GM21367 (cell line): ENCODE measurements around the gene TK1.
"Not testable (repeated sequence)": the region's sequence is repeated elsewhere in the genome, so short reads cannot be mapped to it uniquely, and the experiment has no call there.

Source experiments
- ATAC-seq: cut with Tn5 transposase; IDR thresholded peaks from one replicate; pipeline ENCODE4 v1.9.1; 2021; ENCODE audit not compliant: unreplicated experiment

Gene TK1, protein sequence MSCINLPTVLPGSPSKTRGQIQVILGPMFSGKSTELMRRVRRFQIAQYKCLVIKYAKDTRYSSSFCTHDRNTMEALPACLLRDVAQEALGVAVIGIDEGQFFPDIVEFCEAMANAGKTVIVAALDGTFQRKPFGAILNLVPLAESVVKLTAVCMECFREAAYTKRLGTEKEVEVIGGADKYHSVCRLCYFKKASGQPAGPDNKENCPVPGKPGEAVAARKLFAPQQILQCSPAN

DNA sequence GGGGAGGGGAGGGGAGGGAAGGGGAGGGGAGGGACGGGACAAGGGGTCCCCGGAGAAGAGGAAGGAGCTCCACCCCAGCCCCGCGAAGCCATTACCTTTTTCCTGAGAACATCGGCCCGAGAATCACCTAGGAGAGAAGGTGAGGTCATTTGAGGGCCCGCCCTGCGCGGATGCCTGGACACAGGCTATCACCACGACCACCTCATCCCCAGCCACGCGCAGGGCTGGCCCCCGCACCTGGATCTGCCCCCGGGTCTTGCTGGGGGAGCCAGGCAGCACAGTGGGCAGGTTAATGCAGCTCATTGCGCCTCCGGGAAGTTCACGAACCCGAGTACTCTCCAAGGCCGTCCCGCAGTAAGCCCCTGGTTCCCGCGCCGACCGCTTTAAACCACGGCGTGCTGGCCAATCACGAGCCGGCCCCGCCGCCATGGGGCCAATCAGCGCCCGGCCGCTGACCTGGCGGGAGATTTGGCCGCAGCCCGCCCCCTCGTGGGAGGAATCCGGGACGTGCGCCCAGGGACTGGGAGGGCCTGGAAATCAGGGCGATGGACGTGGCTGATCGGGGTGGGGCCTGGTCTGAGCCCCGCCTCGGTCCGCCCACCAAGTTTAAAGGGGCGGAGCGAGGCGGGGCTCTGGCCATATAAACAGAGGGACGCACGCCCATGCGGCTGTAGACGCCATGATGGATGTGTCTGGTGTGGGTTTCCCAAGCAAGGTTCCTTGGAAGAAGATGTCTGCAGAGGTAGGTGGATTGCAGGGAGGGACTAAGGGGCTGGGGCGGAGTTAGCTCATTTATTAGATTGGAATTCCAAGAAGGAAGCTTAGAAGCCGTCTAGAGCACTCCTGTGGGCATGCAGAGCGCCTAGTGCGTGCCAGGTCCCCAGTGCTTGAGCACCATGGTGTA lies at the start of gene TK1, which contains the start of gene AFMID:
TK1 (minus strand) TSS at position 361 of the 904 bp plus-strand sequence; CDS start at position 303, 58 bp downstream.
AFMID (plus strand) TSS at position 671 of the 904 bp plus-strand sequence; CDS start at position 680, 9 bp downstream.
- ATAC-seq, result peak; percentile 76

DNA sequence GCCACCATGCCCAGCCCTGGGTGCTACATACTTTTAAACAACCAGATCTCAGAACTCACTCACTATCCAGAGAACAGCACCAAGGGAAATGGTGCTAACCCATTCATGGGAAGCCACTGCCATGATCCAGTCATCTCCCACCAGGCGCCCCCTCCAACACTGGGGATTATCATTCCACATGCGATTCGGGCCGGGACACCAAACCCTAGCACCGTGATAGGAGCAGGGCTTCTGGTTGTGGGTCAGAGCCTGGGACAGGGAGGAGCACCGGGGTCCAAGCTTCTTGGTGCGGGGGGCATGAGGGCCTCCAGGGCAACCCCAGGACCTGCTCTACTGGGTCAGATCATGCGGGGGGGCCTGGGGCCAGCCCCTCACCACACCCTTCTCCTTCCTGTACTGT lies 49.0 kb upstream of the TK1 start:
- ATAC-seq, result no peak

DNA sequence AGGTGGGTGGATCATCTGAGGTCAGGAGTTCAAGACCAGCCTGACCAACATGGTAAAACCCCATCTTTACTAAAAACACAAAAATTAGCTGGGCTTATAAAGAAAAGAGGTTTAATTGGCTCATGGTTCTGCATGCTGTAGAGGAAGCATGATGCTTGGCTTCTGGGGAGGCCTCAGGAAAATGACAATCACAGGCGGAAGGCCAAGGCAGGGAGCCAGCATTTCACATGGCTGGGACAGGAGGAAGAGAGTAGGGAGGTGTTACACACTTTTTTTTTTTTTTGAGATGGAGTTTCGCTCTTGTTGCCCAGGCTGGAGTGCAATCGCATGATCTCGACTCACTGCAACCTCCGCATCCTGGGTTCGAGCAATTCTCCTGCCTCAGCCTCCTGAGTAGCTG lies 48.2 kb upstream of the TK1 start:
- not testable (repeated sequence) for ATAC-seq

DNA sequence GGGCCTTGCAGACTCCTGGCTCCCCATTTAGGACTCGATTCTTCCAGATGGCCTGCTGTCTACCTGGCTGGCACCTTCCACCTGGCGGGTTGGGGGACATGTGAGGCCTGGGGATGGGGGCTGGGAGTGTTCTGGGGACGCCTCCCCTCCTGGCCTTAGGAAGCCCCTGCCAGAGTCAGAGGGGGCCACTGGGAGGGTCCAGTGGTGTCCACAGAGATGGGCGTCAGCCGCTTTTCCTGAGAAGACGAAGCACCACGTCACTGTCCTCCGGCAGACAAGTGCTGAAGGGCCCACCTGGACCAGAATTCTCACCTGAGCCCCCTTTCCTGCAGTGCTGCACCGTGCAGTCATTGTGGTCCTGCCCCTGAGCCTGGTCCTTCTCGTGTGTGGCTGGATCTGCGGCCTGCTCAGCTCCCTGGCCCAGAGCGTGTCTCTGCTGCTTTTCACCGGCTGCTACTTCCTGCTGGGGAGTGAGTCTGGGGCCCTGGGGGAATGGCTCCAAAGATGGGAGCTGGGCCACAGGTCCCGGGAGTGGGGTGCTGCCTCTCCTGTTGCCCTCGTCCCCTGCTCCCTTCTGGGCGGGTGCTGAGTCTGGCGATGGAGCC lies 47.5 kb upstream of the TK1 start:
- ATAC-seq, result no peak

DNA sequence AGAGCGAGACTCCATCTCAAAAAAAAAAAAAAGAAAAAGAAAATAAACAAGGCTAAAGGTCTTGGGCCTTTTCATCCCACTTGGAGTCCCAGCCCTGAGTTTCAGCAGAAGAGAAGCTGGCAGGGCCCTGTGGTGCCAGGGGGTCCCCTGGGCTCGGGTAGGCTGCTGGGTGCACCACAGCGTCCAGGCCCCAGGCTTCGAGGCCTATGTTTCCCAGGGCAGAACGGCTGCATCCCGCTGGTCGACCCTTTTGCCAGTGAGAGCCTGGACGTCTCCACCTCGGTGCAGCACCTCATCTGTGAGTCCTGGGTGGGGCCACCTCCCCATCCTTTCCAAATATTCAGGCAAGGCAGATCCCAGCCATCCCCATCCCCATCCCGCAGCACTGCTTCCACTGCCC lies 46.8 kb upstream of the TK1 start:
- no peak for ATAC-seq

DNA sequence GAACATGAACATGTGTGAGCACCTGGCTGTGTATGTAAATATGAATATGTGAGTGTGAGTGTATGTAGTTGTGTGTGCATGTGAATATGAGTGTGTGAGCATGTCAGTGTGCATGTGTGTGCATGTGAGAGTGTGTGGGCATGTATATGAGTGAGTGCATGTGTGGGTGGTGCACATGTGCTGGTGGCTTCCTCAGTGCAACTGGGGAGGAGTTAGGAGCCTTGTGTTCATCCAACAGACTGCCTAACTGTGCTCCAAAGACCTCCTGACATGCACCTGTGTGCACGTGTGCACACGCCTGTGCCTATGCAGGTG lies 46.0 kb upstream of the TK1 start:
- no peak for ATAC-seq

DNA sequence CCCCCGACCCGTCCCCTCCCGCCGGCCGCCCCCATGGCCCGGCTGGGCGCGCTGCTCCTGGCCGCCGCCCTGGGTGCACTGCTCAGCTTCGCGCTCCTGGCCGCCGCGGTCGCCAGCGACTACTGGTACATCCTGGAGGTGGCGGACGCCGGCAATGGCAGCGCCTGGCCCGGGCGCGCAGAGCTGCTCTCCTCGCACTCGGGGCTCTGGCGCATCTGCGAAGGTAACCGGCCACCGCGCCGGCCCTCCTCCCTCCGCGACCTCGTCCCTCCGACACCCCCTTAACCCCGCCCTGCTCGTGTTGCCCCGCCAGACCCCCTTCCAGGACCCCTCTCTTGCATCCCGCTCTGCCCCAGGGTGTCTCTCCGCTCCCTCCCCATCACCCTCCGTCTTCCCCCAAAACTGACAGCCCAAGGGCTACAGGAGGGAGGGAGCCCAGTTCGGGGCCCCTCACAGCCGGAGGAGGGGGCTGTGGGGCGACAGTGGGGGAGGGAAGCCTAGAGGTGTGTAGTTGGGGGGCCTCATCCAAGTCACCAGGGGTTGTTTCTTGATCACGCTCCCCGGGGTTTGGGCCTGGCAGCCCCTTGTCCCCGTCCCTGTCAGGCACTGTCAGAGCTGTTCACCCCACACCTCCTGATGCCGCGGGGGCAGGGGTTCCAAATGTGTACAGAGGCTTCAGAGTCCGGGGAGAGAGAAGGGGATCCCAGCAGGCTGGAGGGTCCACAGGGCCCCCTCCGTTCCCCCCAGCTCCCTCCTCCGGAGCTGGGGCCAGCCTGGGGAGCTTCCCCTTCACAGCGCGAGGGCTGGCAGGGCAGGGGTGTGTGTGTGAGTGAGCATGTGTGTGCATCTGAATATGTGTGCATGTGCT lies 45.4 kb upstream of the TK1 start:
- ATAC-seq, result no peak

DNA sequence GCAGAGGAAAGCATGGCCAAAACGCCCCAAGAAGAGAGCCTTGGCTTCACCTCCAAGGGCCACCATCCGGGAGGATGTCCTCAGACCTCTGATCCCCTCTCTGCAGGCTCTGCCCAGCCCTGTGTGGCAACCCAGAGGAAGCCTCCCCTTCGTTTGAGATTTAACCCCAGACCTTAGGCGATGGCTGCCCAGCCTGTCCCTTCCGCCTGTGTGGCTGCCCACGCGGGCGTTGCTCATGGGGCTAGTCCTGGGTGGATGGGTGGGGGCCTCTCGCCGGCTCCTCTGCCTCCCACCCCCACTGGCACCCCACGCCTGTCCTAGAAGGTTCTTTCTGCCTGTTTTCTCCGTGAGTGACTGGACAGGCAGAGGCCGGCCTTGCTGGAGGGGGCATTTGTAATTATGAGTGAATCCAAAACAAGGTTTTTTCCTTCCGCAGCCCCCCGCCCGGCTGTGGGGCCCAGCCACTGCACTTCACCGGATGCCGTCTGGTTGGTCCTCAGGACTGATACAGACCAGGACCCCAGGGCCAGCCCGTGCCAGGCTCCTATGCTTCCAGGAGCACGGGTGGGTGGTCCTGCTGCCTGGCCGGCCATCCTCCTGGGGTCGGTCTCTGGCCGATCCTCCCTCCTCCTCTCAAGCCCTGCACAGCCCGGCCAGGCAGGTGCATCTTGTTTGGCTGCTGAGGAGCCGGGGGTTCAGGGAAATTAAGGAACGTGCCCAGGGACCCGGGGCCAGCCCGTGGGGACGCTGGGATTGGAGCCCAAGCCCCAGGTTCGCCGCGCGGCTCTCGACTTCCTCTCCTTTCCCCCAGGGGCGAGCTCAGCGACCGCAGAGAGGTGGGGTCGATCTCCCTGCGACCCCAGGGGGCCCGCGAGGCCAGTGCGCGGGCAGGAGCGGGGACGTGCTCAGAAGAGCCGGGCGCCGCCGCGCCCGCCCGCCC lies 44.4 kb upstream of the TK1 start, which contains the start of gene TMEM235:
TMEM235 (plus strand) TSS at position 636 of the 940 bp plus-strand sequence. CDS start 393 bp downstream, outside the sequence.
- no peak for ATAC-seq

DNA sequence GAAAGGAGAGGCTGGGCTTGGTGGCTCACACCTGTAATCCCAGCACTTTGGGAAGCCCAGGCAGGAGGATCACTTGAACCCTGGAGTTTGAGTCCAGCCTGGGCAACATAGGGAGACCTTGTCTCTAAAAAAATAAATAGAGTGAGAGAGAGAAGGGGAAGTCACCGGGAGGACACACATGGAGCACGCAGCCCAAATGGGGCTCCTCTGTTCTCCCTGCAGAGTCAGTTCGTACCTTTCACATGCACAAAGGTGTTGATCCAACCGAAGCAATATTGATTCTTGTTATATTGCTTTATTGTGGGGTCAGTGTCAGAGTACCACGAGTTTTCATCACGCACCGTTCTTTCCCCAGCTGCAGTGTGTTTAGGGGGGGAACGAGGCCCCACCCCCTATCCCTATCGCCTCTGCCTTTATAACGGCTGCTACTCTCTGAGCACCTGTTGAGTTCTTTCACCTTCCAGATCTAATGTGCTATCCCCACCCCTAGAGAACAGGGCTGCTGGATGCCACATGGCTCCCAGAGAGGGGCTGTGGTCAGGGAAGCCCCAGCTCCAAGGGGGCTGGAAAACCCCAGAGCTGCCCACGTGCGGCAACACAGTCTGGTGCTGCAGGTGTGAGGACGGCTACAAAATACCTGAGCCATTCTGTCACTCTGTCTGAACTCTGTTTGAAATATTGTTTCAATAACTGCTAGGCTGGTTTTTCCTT lies 43.6 kb upstream of the TK1 start:
- ATAC-seq, result no peak

DNA sequence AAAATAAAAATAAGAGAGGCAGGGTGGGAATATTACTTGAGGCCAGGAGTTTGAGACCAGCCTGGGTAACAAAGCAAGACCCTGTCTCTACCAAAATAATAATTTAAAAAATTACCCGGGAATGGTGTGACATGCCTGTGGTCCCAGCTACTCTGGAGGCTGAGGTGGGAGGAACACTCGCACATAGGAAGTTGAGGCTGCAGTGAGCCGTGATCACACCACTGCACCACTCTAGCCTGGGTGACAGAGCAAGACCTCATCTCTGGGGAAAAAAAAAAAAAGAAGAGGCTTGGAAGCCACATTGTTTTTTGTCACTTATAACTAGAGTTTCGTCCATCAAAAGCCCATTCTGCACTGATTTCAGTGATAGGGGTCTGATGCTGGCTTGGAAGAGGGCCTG lies 41.3 kb upstream of the TK1 start:
- ATAC-seq, result no peak

DNA sequence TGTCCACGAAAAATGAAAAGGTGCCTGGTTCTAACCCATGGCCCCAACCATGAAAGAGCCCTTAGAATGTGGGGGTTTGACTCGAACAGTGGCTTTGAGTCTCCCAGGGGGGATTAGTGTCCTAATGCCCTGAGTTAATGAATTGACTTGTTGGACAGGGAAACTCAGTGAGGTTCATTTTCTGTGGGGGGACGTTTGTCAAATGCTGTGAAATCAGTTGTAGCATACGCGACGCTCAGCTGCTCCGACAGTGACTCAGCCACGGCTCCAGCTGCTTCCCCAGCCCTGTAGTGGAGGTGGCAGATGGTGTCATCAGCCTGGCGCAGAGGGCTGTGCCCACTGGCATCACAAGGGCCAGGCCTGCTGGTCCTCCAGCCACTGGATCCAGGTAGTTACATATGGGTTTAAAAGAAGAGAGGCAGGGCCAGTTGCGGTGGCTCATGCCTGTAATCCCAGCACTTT lies 40.6 kb upstream of the TK1 start:
- no peak for ATAC-seq

DNA sequence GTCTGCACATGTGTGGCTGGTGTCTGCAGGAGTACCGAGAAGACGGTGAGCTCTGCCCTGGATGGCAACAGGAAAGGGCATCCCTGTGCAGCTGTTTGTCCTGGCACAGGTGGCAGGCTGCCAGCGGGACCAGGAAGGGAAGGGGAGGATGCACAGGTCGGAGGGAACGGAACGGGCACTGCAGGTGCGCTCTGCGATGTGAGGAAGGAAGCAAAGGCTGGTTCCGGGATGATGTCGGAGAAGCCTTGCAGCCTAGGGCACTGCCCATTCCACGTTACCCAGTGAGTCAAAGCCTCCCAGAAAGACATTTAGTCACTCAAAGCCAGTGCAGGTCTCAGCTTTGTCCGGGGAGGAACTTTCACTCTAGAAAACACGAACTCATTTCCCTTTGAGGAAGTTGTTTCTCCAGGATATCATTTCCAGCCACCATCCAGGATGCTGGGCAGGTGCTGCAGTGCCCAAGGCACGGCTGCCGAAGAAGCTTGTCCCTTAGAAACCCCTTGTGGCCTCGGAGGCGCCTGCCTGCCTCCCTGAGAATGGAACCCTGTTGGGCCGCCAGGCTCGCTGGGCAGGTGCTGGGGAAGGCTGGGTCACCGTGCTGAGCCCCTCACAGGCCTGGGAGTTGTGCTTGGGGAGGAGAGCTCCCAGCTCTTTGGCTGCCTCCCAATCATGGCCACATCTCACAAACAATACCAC lies 40.1 kb upstream of the TK1 start:
- no peak for ATAC-seq

DNA sequence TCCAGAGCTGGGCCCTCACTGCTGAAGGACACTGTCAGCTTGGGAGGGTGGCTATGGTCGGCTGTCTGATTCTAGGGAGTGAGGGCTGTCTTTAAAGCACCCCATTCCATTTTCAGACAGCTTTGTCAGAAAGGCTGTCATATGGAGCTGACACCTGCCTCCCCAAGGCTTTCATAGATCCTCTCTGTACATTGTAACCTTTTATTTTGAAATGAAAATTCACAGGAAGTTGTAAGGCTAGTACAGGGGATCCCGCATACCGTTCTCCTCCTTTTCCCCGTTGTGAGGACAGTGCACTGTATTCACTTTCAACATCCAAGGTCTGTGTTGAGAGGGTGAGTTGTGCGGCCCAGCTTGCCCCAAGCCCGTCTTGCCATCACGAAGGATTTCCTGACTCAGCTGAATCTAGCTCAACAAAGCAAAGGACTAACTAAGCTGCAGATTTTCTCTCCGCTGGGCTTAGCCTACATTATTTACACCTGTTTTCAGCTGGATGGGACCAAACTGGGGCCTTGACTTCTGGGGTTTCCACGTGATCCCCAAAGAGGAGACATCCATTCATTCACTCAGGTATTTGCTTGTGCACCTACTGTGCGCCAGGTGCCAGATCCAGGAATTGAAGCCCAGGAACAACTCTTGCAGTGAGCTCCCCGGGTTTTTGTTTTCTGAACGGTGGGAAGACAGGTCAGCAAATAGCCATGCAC lies 39.4 kb upstream of the TK1 start:
- no peak for ATAC-seq

DNA sequence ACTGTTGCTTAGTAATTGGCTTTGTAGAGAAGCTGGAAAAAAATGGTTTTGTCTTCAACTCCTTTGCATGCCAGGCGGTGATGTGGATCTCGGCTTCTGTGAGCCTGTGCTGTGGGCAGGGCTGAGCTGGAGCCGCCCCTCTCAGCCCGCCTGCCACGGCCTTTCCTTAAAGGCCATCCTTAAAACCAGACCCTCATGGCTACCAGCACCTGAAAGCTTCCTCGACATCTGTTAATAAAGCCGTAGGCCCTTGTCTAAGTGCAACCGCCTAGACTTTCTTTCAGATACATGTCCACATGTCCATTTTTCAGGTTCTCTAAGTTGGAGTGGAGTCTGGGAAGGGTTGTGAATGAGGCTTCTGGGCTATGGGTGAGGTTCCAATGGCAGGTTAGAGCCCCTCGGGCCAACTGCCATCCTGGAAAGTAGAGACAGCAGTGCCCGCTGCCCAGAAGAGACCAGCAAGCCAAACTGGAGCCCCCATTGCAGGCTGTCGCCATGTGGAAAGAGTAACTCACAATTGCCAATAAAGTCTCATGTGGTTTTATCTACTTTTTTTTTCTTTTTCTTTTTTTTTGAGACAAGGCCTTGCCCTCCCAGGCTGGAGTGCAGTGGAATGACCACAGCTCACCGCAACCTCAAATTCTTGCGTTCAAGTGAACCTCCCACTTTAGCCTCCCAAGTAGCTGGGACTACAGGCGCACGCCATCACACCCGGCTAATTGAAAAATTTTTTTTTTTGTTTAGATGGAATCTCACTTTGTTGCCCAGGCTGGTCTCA lies 38.4 kb upstream of the TK1 start:
- ATAC-seq, result no peak

DNA sequence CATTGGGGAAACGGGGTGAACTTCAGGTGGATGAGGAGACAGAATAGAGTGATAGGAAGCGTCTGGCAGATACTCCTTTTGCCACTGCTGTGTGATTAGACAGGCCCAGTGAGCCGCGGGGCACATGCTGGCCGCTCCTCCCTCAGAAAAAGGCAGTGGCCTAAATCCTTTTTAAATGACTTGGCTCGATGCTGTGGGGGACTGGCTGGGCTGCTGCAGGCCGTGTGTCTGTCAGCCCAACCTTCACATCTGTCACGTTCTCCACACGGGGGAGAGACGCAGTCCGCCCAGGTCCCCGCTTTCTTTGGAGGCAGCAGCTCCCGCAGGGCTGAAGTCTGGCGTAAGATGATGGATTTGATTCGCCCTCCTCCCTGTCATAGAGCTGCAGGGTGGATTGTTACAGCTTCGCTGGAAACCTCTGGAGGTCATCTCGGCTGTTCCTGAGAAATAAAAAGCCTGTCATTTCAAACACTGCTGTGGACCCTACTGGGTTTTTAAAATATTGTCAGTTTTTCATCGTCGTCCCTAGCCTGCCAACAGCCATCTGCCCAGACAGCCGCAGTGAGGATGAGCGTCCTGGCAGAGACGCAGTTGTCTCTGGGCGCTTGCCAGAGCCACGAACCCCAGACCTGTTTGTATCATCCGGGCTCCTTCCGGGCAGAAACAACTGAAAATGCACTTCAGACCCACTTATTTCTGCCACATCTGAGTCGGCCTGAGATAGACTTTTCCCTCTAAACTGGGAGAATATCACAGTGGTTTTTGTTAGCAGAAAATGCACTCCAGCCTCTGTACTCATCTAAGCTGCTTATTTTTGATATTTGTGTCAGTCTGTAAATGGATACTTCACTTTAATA lies 37.6 kb upstream of the TK1 start:
- ATAC-seq, result no peak

DNA sequence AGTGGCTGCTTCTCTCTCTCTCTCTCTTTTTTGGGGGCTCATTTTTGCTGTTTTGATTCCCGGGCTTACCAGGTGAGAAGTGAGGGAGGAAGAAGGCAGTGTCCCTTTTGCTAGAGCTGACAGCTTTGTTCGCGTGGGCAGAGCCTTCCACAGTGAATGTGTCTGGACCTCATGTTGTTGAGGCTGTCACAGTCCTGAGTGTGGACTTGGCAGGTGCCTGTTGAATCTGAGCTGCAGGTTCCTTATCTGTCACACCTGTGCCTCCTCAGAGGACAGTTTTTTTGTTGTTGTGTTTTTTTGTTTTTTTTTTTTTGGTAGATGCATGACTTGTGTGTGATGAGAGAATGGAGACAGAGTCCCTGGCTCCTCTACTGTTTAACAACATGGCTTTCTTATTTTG lies 36.9 kb upstream of the TK1 start:
- ATAC-seq, result no peak
